GM19099 (cell line): Measurements from ENCODE around the gene RASA1.

ENCODE experiments used
- POLR2A ChIP-seq: IDR thresholded peaks from 3 replicates; pipeline ENCODE4 v1.6.1; 2011; ENCODE audit warnings: low read depth; ENCODE audit not compliant: insufficient read length; ENCODE audit errors: extremely low read depth

RASA1 gene

GRCh38 chr5:87267574-87268125 is at the start of gene RASA1:
RASA1 (plus strand) TSS chr5:87267883; CDS start chr5:87268452, 569 bp downstream.
- TF ChIP-seq POLR2A = peak; percentile 87

GRCh38 chr5:87229780-87230179 is 37.9 kb upstream of the RASA1 start:
- TF ChIP-seq POLR2A = no peak

GRCh38 chr5:87231037-87231808 is 36.5 kb upstream of the RASA1 start:
- TF ChIP-seq POLR2A = no peak

GRCh38 chr5:87233143-87233542 is 34.5 kb upstream of the RASA1 start:
- TF ChIP-seq POLR2A = no peak

- no peak for TF ChIP-seq POLR2A
Measured at GRCh38 chr5:87241555-87241954, 26.1 kb upstream of the RASA1 start.

- TF ChIP-seq POLR2A = no peak
Measured at GRCh38 chr5:87242242-87242641, 25.4 kb upstream of the RASA1 start.

GRCh38 chr5:87243161-87243844 is 24.4 kb upstream of the RASA1 start:
- no peak for TF ChIP-seq POLR2A

GRCh38 chr5:87245451-87245850 is 22.2 kb upstream of the RASA1 start:
- TF ChIP-seq POLR2A = no peak

GRCh38 chr5:87246061-87246460 is 21.6 kb upstream of the RASA1 start:
- TF ChIP-seq POLR2A = no peak

GRCh38 chr5:87252283-87252605 is 15.4 kb upstream of the RASA1 start:
- no peak for TF ChIP-seq POLR2A

GRCh38 chr5:87254035-87254434 is 13.6 kb upstream of the RASA1 start:
- TF ChIP-seq POLR2A = no peak

- no peak for TF ChIP-seq POLR2A
Measured at GRCh38 chr5:87258507-87258906, 9.2 kb upstream of the RASA1 start.

- no peak for TF ChIP-seq POLR2A
Measured at GRCh38 chr5:87260604-87261192, 7.0 kb upstream of the RASA1 start.

GRCh38 chr5:87263498-87263897 is 4.2 kb upstream of the RASA1 start:
- TF ChIP-seq POLR2A = no peak

- no peak for TF ChIP-seq POLR2A
Measured at GRCh38 chr5:87266914-87267573, 639 bp upstream of the RASA1 start.
